ENCODE results near the gene CAST. TPM values are rescaled to one million over a fixed set of nuclear protein-coding genes. Genes with fewer than 3 reads are reported as not detected.

The CAST gene
- total RNA-seq, 1 experiment from 2014 or later, result 418 TPM

DNA sequence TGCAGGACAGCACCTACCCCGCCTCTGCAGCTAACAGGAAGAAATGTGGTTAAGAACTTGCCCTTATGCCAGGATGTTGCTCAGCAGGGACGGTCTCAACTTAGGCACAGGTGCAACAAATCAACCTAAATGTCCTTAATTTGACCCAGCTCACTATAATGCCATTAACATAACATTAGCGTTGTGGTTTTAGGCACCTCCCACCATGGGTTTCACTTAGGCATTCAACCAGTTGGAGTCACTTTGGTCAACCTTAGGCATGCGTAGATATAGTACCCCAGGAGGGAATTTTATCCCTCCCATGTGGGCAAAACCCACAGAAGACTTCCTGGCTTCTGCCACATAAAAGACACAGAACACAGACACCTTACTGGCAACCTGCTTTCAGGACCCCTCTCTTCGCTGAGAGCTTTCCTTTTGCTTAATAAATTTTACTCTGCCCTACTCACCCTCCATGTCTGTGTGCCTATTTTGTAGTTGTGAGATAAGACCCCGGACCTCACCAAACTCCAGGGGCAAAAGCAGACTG is 154.3 kb downstream of the CAST start:
- Histone ChIP-seq H3K4me1 (peaks cover 7% of the 10 kb centered on the region), H3K27me3 (replicated peaks; ENCODE audit: control insufficient read depth, insufficient read depth, low read length) (no peaks in the 10 kb centered on the region), H3K9me3 (no peaks in the 10 kb centered on the region), H3K4me3 (ENCODE audit: low read depth, low read length) (no peak overlapping the region), H3K36me3 (ENCODE audit: control insufficient read depth, insufficient read depth, low read length) (no peaks in the 10 kb centered on the region)
- TF ChIP-seq, protein P1, sequence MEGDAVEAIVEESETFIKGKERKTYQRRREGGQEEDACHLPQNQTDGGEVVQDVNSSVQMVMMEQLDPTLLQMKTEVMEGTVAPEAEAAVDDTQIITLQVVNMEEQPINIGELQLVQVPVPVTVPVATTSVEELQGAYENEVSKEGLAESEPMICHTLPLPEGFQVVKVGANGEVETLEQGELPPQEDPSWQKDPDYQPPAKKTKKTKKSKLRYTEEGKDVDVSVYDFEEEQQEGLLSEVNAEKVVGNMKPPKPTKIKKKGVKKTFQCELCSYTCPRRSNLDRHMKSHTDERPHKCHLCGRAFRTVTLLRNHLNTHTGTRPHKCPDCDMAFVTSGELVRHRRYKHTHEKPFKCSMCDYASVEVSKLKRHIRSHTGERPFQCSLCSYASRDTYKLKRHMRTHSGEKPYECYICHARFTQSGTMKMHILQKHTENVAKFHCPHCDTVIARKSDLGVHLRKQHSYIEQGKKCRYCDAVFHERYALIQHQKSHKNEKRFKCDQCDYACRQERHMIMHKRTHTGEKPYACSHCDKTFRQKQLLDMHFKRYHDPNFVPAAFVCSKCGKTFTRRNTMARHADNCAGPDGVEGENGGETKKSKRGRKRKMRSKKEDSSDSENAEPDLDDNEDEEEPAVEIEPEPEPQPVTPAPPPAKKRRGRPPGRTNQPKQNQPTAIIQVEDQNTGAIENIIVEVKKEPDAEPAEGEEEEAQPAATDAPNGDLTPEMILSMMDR (IDR thresholded peaks at IDR 0.05; ENCODE audit: insufficient read depth in 1 of 2, low read depth in 1 of 2, low read length in 1 of 2, severe bottlenecking in 1 of 2, unreplicated experiment in 1 of 2), result no peak
- Mint-ChIP-seq H3K27ac (ENCODE audit: unreplicated experiment) (no peak overlapping the region), H3K27me3 (ENCODE audit: insufficient read depth, unreplicated experiment) (no peaks in the 10 kb centered on the region), H3K36me3 (ENCODE audit: insufficient read depth, unreplicated experiment) (no peaks in the 10 kb centered on the region), H3K4me3 (ENCODE audit: unreplicated experiment) (no peak overlapping the region), H3K4me1 (ENCODE audit: low read depth, unreplicated experiment) (peaks cover 5% of the 10 kb centered on the region), H3K9me3 (ENCODE audit: unreplicated experiment) (no peaks in the 10 kb centered on the region)
- ChIA-PET CTCF (no interaction called here), POLR2A (no interaction called here)
- BruUV-seq (replicated peaks), result no TSS peak
- intact Hi-C loops (cut with micrococcal nuclease; ENCODE audit: unreplicated experiment), result no loop called here
- no peak for DNase-seq

DNA sequence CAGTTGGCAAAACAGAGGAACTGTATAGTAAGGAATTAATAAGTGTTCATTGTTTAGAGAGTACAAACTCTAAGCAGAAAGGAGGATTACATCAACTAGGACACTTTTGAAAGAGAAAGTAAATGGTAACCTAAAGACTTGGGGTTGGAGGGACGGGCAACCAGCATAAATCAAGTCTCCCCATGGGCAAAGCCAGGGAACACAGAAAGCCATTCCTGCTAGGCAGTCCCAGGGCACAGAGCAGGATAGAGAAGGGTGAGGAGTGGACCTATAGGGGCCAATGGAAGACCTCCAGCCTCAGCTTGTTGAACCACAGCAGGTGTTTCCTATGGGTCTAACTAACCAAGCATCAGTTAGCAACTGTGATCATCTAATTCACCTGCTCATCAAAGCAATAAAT is 154.8 kb downstream of the CAST start:
- Mint-ChIP-seq H3K9me3 (ENCODE audit: unreplicated experiment) (no peaks in the 10 kb centered on the region), H3K36me3 (ENCODE audit: insufficient read depth, unreplicated experiment) (no peaks in the 10 kb centered on the region), H3K27ac (ENCODE audit: unreplicated experiment) (no peak overlapping the region), H3K4me3 (ENCODE audit: unreplicated experiment) (no peak overlapping the region), H3K4me1 (ENCODE audit: low read depth, unreplicated experiment) (peaks cover 7% of the 10 kb centered on the region), H3K27me3 (ENCODE audit: insufficient read depth, unreplicated experiment) (no peaks in the 10 kb centered on the region)
- Histone ChIP-seq H3K27me3 (replicated peaks; ENCODE audit: control insufficient read depth, insufficient read depth, low read length) (no peaks in the 10 kb centered on the region), H3K4me1 (peaks cover 7% of the 10 kb centered on the region), H3K4me3 (ENCODE audit: low read depth, low read length) (no peak overlapping the region), H3K9me3 (no peaks in the 10 kb centered on the region), H3K36me3 (ENCODE audit: control insufficient read depth, insufficient read depth, low read length) (no peaks in the 10 kb centered on the region)
- TF ChIP-seq, protein P1 (IDR thresholded peaks at IDR 0.05; ENCODE audit: insufficient read depth in 1 of 2, low read depth in 1 of 2, low read length in 1 of 2, severe bottlenecking in 1 of 2, unreplicated experiment in 1 of 2), result no peak
- ChIA-PET POLR2A (no interaction called here), CTCF (no interaction called here)
- no TSS peak for BruUV-seq (replicated peaks)
- DNase-seq, result no peak
- intact Hi-C loops (cut with micrococcal nuclease; ENCODE audit: unreplicated experiment), result no loop called here

DNA sequence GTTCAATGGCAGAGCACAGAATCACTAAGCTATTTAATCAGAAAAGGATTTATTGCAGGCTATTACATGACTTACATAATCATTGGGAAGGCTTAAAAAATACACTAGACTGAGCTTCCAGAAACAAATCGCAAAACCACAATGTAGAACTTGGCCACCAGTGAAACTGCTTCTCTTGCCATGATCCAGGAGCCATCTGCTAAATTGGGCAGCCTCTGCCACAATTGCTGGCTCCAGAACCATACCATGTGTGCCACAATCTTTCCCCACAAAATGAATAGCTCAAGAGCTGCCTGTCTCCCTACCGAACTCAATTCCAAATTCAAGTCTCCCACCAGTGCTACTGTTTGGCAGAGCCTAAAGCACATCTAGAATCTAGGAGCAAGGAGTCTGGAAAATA is 155.3 kb downstream of the CAST start:
- BruUV-seq (replicated peaks), result no TSS peak
- ChIA-PET CTCF (no interaction called here), POLR2A (no interaction called here)
- DNase-seq, result no peak
- Mint-ChIP-seq H3K27me3 (ENCODE audit: insufficient read depth, unreplicated experiment) (no peaks in the 10 kb centered on the region), H3K36me3 (ENCODE audit: insufficient read depth, unreplicated experiment) (no peaks in the 10 kb centered on the region), H3K9me3 (ENCODE audit: unreplicated experiment) (no peaks in the 10 kb centered on the region), H3K27ac (ENCODE audit: unreplicated experiment) (no peak overlapping the region), H3K4me3 (ENCODE audit: unreplicated experiment) (no peak overlapping the region), H3K4me1 (ENCODE audit: low read depth, unreplicated experiment) (peaks cover 7% of the 10 kb centered on the region)
- Histone ChIP-seq H3K4me1 (peaks cover 7% of the 10 kb centered on the region), H3K27me3 (replicated peaks; ENCODE audit: control insufficient read depth, insufficient read depth, low read length) (no peaks in the 10 kb centered on the region; the same call in 1 of the 2 replicates), H3K36me3 (ENCODE audit: control insufficient read depth, insufficient read depth, low read length) (no peaks in the 10 kb centered on the region), H3K4me3 (ENCODE audit: low read depth, low read length) (no peak overlapping the region), H3K9me3 (no peaks in the 10 kb centered on the region)
- TF ChIP-seq, protein P1 (IDR thresholded peaks at IDR 0.05; ENCODE audit: insufficient read depth in 1 of 2, low read depth in 1 of 2, low read length in 1 of 2, severe bottlenecking in 1 of 2, unreplicated experiment in 1 of 2), result no peak
- intact Hi-C loops (cut with micrococcal nuclease; ENCODE audit: unreplicated experiment), result no loop called here

Data from Caco-2 (cell line).